GM10266 (cell line): Measurements from ENCODE around the gene LDLRAD4.

Source experiments
- DNase-seq: peaks from one replicate; pipeline ENCODE4 v3.0.0; 2012; ENCODE audit errors: extremely low spot score
- CTCF ChIP-seq: IDR thresholded peaks from 2 replicates; pipeline ENCODE4 v1.5.1; 2012; ENCODE audit warnings: mild to moderate bottlenecking, low read depth; ENCODE audit not compliant: control insufficient read depth, insufficient read depth; ENCODE audit errors: missing control alignments

LDLRAD4 gene

DNA sequence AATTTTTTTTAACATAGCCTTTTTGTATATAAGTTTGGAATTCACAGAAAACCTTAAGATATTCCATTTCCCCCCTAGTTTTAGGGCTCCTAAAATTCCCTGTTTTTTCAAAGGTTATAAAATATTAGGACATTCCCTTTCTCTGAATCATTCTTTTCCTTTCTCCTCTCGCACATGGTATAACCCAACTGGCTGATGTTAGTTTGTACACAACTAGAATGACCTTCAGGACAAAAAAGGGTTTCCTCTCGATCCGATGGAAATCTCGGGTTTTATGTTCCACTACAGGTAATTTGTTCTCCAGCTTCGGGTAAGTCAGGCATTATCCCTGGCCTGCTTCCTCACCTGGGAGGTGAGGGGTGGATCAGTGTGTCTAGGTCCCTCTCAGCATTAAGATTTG is 215.1 kb downstream of the LDLRAD4 start:
- no peak for DNase-seq
- no peak for TF ChIP-seq CTCF

- DNase-seq = no peak
- TF ChIP-seq CTCF = no peak
These were observed 216.3 kb downstream of the LDLRAD4 start for GRCh38 chr18:13434854-13435253.

GRCh38 chr18:13435586-13436333 is 217.2 kb downstream of the LDLRAD4 start:
- DNase-seq = no peak
- no peak for TF ChIP-seq CTCF

- no peak for TF ChIP-seq CTCF
- no peak for DNase-seq
These were observed 218.0 kb downstream of the LDLRAD4 start for GRCh38 chr18:13436576-13436975.

- no peak for TF ChIP-seq CTCF
These were observed 218.5 kb downstream of the LDLRAD4 start for GRCh38 chr18:13437034-13437433.

DNA sequence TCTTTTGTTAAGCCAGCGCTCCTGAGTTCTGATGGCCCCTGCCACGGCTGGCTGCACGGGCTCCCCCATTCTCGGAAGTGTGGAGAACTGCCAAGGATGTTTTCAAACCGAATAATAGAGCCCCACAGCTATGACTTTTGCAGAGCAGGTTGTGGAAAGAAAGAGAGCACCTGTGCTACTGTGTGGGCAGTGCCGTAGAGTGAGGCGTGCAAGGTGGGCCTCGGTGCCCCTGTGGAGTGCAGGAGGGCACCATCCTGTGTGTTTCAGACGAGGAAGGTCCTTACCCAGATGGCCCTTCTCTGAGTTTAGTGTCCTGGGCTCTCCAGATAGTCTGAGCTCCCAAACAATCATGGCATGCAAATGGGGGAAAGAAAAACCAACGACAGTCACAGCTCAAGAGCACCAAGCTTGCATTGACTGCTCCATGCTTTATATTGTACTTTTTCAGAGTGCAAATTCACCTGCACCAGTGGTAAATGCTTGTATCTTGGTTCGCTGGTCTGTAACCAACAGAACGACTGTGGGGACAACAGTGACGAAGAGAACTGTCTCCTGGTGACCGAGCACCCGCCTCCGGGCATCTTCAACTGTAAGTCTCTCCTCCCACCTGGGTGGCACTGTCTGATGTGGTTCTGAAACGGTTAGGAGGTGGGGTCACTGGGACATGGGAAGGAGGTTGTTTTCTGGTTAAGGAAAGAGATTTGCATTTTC is 219.4 kb downstream of the LDLRAD4 start:
- TF ChIP-seq CTCF = no peak

More at GRCh38 chr18:13437034-13437433, 218.5 kb downstream of the LDLRAD4 start:
- no peak for DNase-seq

GRCh38 chr18:13438507-13439056 is 220.0 kb downstream of the LDLRAD4 start:
- TF ChIP-seq CTCF = no peak
- no peak for DNase-seq

More for the DNA sequence above, 219.4 kb downstream of the LDLRAD4 start:
- no peak for DNase-seq
